ENCODE results near the gene NPAS2. TPM values are rescaled to one million over a fixed set of nuclear protein-coding genes. Genes with fewer than 3 reads are reported as not detected.

Gene NPAS2
- total and polyA plus RNA-seq, 7 donors: 8.5 to 56.2 (median 17.3) TPM

GRCh38 chr2:100907832-100908231 is 87.9 kb downstream of the NPAS2 start:
- 69 to 88% (median 79%) methylated on average over 5 of the region's 5 CpGs for WGBS, 3 donors
- intact Hi-C loops (cut with DNase I): no loop called here
- DNase-seq (no peak), ATAC-seq (no peak)
- H3K27ac ChIP-seq: no peak overlapping the region
- no peak overlapping the region for H3K4me3 ChIP-seq
- H3K9me3 ChIP-seq: no peaks in the 10 kb centered on the region
- no peak for TF ChIP-seq CTCF (IDR thresholded peaks at IDR 0.05)
- peaks cover 3% of the 10 kb centered on the region for H3K4me1 ChIP-seq
- H3K27me3 ChIP-seq (ENCODE audit: insufficient read depth in 3 of 3, low read length in 2 of 3): no peaks in the 10 kb centered on the region
- H3K36me3 ChIP-seq (ENCODE audit: insufficient read depth in 1 of 2, low read depth in 1 of 2): peaks cover 0 to 5% of the 10 kb centered on the region in 2 donors

GRCh38 chr2:100909534-100910081 is 89.7 kb downstream of the NPAS2 start:
- WGBS, 3 donors: 53 to 64% (median 53%) methylated on average over 10 of the region's 10 CpGs
- Histone ChIP-seq H3K4me3 (no peak overlapping the region), H3K27me3 (ENCODE audit: insufficient read depth in 3 of 3, low read length in 2 of 3) (no peaks in the 10 kb centered on the region), H3K9me3 (no peaks in the 10 kb centered on the region), H3K4me1 (no peaks in the 10 kb centered on the region), H3K36me3 (ENCODE audit: insufficient read depth in 1 of 2, low read depth in 1 of 2) (peaks cover 0 to 5% of the 10 kb centered on the region in 2 donors), H3K27ac (no peak overlapping the region)
- DNase-seq (no peak), ATAC-seq (no peak)
- intact Hi-C loops (cut with DNase I): no loop called here
- TF ChIP-seq CTCF (IDR thresholded peaks at IDR 0.05): no peak

GRCh38 chr2:100910111-100910510 is 90.2 kb downstream of the NPAS2 start:
- Histone ChIP-seq H3K9me3 (no peaks in the 10 kb centered on the region), H3K27me3 (ENCODE audit: insufficient read depth in 3 of 3, low read length in 2 of 3) (no peaks in the 10 kb centered on the region), H3K4me3 (no peak overlapping the region), H3K4me1 (no peaks in the 10 kb centered on the region), H3K27ac (no peak overlapping the region), H3K36me3 (ENCODE audit: insufficient read depth in 1 of 2, low read depth in 1 of 2) (peaks cover 0 to 5% of the 10 kb centered on the region in 2 donors)
- WGBS, 3 donors: 62 to 81% (median 69%) methylated on average over 3 of the region's 3 CpGs
- no peak for ATAC-seq
- TF ChIP-seq CTCF (IDR thresholded peaks at IDR 0.05): no peak
- intact Hi-C loops (cut with DNase I): no loop called here
- DNase-seq: no peak

GRCh38 chr2:100919316-100919715 is 99.4 kb downstream of the NPAS2 start:
- Histone ChIP-seq H3K4me3 (no peak overlapping the region), H3K27ac (no peak overlapping the region), H3K9me3 (no peaks in the 10 kb centered on the region), H3K36me3 (ENCODE audit: insufficient read depth in 1 of 2, low read depth in 1 of 2) (no peaks in the 10 kb centered on the region), H3K27me3 (ENCODE audit: insufficient read depth in 3 of 3, low read length in 2 of 3) (no peaks in the 10 kb centered on the region), H3K4me1 (no peaks in the 10 kb centered on the region)
- no peak for ATAC-seq
- WGBS, 3 donors: 52 to 56% (median 55%) methylated on average over 16 of the region's 16 CpGs
- intact Hi-C loops (cut with DNase I): loop anchor here in 1 of 2 donors (2.0 kb wide), 1 partner anchor 19 kb away; no protein-coding TSS in a partner anchor
- DNase-seq: no peak
- no peak for TF ChIP-seq CTCF (IDR thresholded peaks at IDR 0.05)

GRCh38 chr2:100921685-100922161 is 101.8 kb downstream of the NPAS2 start:
- no peak overlapping the region for H3K27ac ChIP-seq
- 73 to 92% (median 78%) methylated on average over 6 of the region's 6 CpGs for WGBS, 3 donors

More at GRCh38 chr2:100921685-100922161, 101.8 kb downstream of the NPAS2 start:
- H3K27me3 ChIP-seq (ENCODE audit: insufficient read depth in 3 of 3, low read length in 2 of 3): no peaks in the 10 kb centered on the region
- intact Hi-C loops (cut with DNase I): no loop called here
- no peaks in the 10 kb centered on the region for H3K4me1 ChIP-seq
- ATAC-seq (no peak), DNase-seq (no peak)
- peaks cover 3% of the 10 kb centered on the region for H3K9me3 ChIP-seq
- no peak for TF ChIP-seq CTCF (IDR thresholded peaks at IDR 0.05)
- no peak overlapping the region for H3K4me3 ChIP-seq
- peaks cover 0 to 9% of the 10 kb centered on the region in 2 donors for H3K36me3 ChIP-seq (ENCODE audit: insufficient read depth in 1 of 2, low read depth in 1 of 2)
